ENCODE measurements around the gene MTCL1.

GRCh38 chr18:8702668-8703067 is 2.7 kb upstream of the MTCL1 start:
- no peak for TF ChIP-seq POLR2A (IDR thresholded peaks at IDR 0.05)
- TF ChIP-seq CTCF (IDR thresholded peaks at IDR 0.05): no peak

Data from ovary (tissue), 3 donors.